ENCODE measurements around the gene IFT43. TPM values are rescaled to one million over a fixed set of nuclear protein-coding genes. Genes with fewer than 3 reads are reported as not detected.

Gene IFT43
- total RNA-seq, 1 experiment from 2014 or later: 17.5 TPM

- no peak overlapping the region; the same call in 1 of the 2 replicates for H3K4me3 Mint-ChIP-seq
- ChIA-PET CTCF (interaction anchor here (0.9 to 2.3 kb wide), 10 partner anchors 25 to 303 kb away, joined by 3 to 6 read pairs (median 4); no protein-coding TSS in a partner anchor), POLR2A (no interaction called here)
- ATAC-seq (peak; percentile 73), DNase-seq (ENCODE audit: low spot score) (no peak)
- H3K4me1 Mint-ChIP-seq: peaks cover 31% of the 10 kb centered on the region
- peaks cover 4% of the 10 kb centered on the region; the same call in 1 of the 2 replicates for H3K27me3 Mint-ChIP-seq (ENCODE audit: low read depth)
- H3K36me3 Mint-ChIP-seq: no peaks in the 10 kb centered on the region
- TF ChIP-seq ZNF512 (CRISPR knock-in tag; IDR thresholded peaks at IDR 0.05; ENCODE audit: borderline replicate concordance): no peak
- TF ChIP-seq NFYB (CRISPR knock-in tag; conservative IDR thresholded peaks at IDR 0.05; ENCODE audit: low read depth): no peak
- no peak for TF ChIP-seq ZBTB43 (CRISPR knock-in tag; IDR thresholded peaks at IDR 0.05)
- TF ChIP-seq NFATC4 (CRISPR knock-in tag; IDR thresholded peaks at IDR 0.05): no peak
- no peak for TF ChIP-seq IRF1 (CRISPR knock-in tag; IDR thresholded peaks at IDR 0.05)
- TF ChIP-seq TEAD4 (CRISPR knock-in tag; IDR thresholded peaks at IDR 0.05): no peak
- TF ChIP-seq ATF2 (CRISPR knock-in tag; IDR thresholded peaks at IDR 0.05; ENCODE audit: borderline replicate concordance, low read depth): no peak
- TF ChIP-seq MYBL2 (CRISPR knock-in tag; IDR thresholded peaks at IDR 0.05): no peak
- TF ChIP-seq AFF4 (CRISPR knock-in tag; IDR thresholded peaks at IDR 0.05; ENCODE audit: borderline replicate concordance): no peak
- TF ChIP-seq GABPB1 (CRISPR knock-in tag; IDR thresholded peaks at IDR 0.05): no peak
- TF ChIP-seq USF2 (CRISPR knock-in tag; IDR thresholded peaks at IDR 0.05): no peak
- TF ChIP-seq ATF3 (CRISPR knock-in tag; conservative IDR thresholded peaks at IDR 0.05): no peak
- TF ChIP-seq FOXK1 (CRISPR knock-in tag; IDR thresholded peaks at IDR 0.05): no peak
- no peak for TF ChIP-seq ZNF138 (CRISPR knock-in tag; conservative IDR thresholded peaks at IDR 0.05)
- TF ChIP-seq FOXP4 (CRISPR knock-in tag; IDR thresholded peaks at IDR 0.05): no peak
- no peak for TF ChIP-seq ELF4 (CRISPR knock-in tag; IDR thresholded peaks at IDR 0.05; ENCODE audit: low read depth)
- no peak for TF ChIP-seq ARID4B (CRISPR knock-in tag; IDR thresholded peaks at IDR 0.05; ENCODE audit: borderline replicate concordance)
- TF ChIP-seq ZNF416 (CRISPR knock-in tag; IDR thresholded peaks at IDR 0.05): no peak
- no peaks in the 10 kb centered on the region for H3K9me3 Mint-ChIP-seq
- H3K27ac Mint-ChIP-seq: peak overlapping the region; percentile 80
Observed at GRCh38 chr14:76083796-76084765, 98.5 kb downstream of the IFT43 start.
